Endometrial microvascular endothelial cells (primary cell): Measurements from ENCODE around the gene OR5K1. TPM values are rescaled to one million over a fixed set of nuclear protein-coding genes. Genes with fewer than 3 reads are reported as not detected.

Experiments used
- in situ Hi-C: cut with HindIII; loops from 2 replicates; pipeline ENCODE4 v1.10.0; 2017; ENCODE audit warnings: low sequenced_read_pairs, low pct_unique_long_range_greater_than_20kb; ENCODE audit errors: inconsistent ontology term
- total RNA-seq: library from RNA; depleted of rRNA; stranded (reverse); fragments of >200 nt; gene quantifications from one replicate; pipeline ENCODE4 v1.2.3, GENCODE V29; 2015; ENCODE audit errors: inconsistent ontology term

OR5K1 gene
- total RNA-seq: not detected

- in situ Hi-C loops: no loop called here
These were observed at the start of gene OR5K1 for GRCh38 chr3:98462901-98463300. Gene OR5K1 (plus strand): TSS chr3:98463201. CDS start chr3:98469577, 6,376 bp downstream.

- in situ Hi-C loops: no loop called here
These were observed 30.4 kb upstream of the OR5K1 start for GRCh38 chr3:98432575-98432974.

- in situ Hi-C loops: no loop called here
These were observed 29.2 kb upstream of the OR5K1 start for GRCh38 chr3:98433764-98434163.

GRCh38 chr3:98434412-98434811 is 28.6 kb upstream of the OR5K1 start:
- in situ Hi-C loops: no loop called here

GRCh38 chr3:98440283-98440682 is 22.7 kb upstream of the OR5K1 start:
- in situ Hi-C loops: no loop called here

GRCh38 chr3:98445949-98446406 is 17.0 kb upstream of the OR5K1 start:
- in situ Hi-C loops: no loop called here

- in situ Hi-C loops: no loop called here
These were observed 13.3 kb upstream of the OR5K1 start for GRCh38 chr3:98449606-98450193.

- in situ Hi-C loops: no loop called here
These were observed 12.6 kb upstream of the OR5K1 start for GRCh38 chr3:98450372-98450771.

GRCh38 chr3:98453827-98454226 is 9.2 kb upstream of the OR5K1 start:
- in situ Hi-C loops: no loop called here

- in situ Hi-C loops: no loop called here
These were observed 8.1 kb upstream of the OR5K1 start for GRCh38 chr3:98454929-98455328.

- in situ Hi-C loops: no loop called here
These were observed 5.5 kb upstream of the OR5K1 start for GRCh38 chr3:98457543-98457942.

- in situ Hi-C loops: no loop called here
These were observed 2.8 kb upstream of the OR5K1 start for GRCh38 chr3:98460220-98460619.

- in situ Hi-C loops: no loop called here
These were observed 19.9 kb downstream of the OR5K1 start for GRCh38 chr3:98482717-98483482.

- in situ Hi-C loops: no loop called here
These were observed 20.6 kb downstream of the OR5K1 start for GRCh38 chr3:98483626-98484025.

- in situ Hi-C loops: no loop called here
These were observed 34.4 kb downstream of the OR5K1 start, which contains the start of gene OR5K2 for GRCh38 chr3:98497381-98497780. Gene OR5K2 (plus strand): TSS chr3:98497681. CDS start chr3:98497681, 0 bp downstream.

GRCh38 chr3:98500019-98500418 is 37.0 kb downstream of the OR5K1 start:
- in situ Hi-C loops: no loop called here

- in situ Hi-C loops: no loop called here
These were observed 38.3 kb downstream of the OR5K1 start for GRCh38 chr3:98501270-98501669.

- in situ Hi-C loops: no loop called here
These were observed 39.0 kb downstream of the OR5K1 start for GRCh38 chr3:98501863-98502576.

- in situ Hi-C loops: no loop called here
These were observed 41.5 kb downstream of the OR5K1 start for GRCh38 chr3:98504539-98504938.

GRCh38 chr3:98508582-98508981 is 45.6 kb downstream of the OR5K1 start:
- in situ Hi-C loops: no loop called here
